HepG2 (cell line): ENCODE data around the gene ACBD6. TPM values are rescaled to one million over a fixed set of nuclear protein-coding genes. Genes with fewer than 3 reads are reported as not detected.

Experiments
- ATAC-seq: fragments of 200-7000 bp; cut with Tn5 transposase; 3 replicates; pipeline ENCODE4 v1.9.1; 2020; ENCODE audit warnings: mild to moderate bottlenecking, moderate library complexity
- BruUV-seq: library from RNA; stranded (reverse); fragments of 400-500 nt; replicated peaks from 2 replicates; lab custom pipeline; 2021; lab: Mats Ljungman, UMichigan
- CTCF ChIA-PET: fragments of 300-600 bp; formaldehyde crosslinking; extraction: SDS; loops from one replicate; lab custom pipeline; 2021; ENCODE audit warnings: low total read pairs, inconsistent platforms, low intra/inter-chr PET ratio; lab: Yijun Ruan, JAX
- POLR2A ChIA-PET: fragments of 350-600 bp; sonication (Branson Sonifier 250); formaldehyde crosslinking; loops from one replicate; lab custom pipeline; 2020; ENCODE audit warnings: antibody characterized with exemption, inconsistent platforms; lab: Yijun Ruan, JAX
- DNase-seq: peaks from one replicate; pipeline ENCODE4 v3.0.0-alpha.2; 2015; ENCODE audit warnings: low spot score
- FAIRE-seq: peaks from 3 replicates; lab custom pipeline; 2011; peaks lifted over from hg19 to GRCh38; lab: Jason Lieb, UNC
- H2AFZ ChIP-seq: one replicate; pipeline ENCODE4 v1.6.1; 2011; ENCODE audit warnings: low read length, inconsistent platforms
- H3K27ac ChIP-seq: fragments of 300-600 bp; 3 replicates; pipeline ENCODE4 v1.8.0; 2011; ENCODE audit warnings: mixed run types, mild to moderate bottlenecking, mixed read lengths, low read length, inconsistent platforms; ENCODE audit not compliant: insufficient read depth; ENCODE audit errors: extremely low read length
- H3K27me3 ChIP-seq, 2 experiments: fragments of 200-600 bp in 1 of 2; 2 replicates in 1 of 2; 3 replicates in 1 of 2; pipeline versions ENCODE4 v1.6.0 to v1.8.0; 2011; ENCODE audit warnings: low read length in 2 of 2, mild to moderate bottlenecking in 2 of 2, moderate library complexity in 2 of 2, inconsistent platforms in 1 of 2; ENCODE audit not compliant: insufficient read depth in 2 of 2, control insufficient read depth in 1 of 2
- H3K36me3 ChIP-seq, 2 experiments: fragments of 200-600 bp in 1 of 2; replicated peaks in 1 of 2; 2 replicates in 1 of 2; 3 replicates in 1 of 2; pipeline versions ENCODE4 v1.5.1 to v1.8.0; 2011; ENCODE audit warnings: low read length in 2 of 2, inconsistent platforms in 1 of 2; ENCODE audit not compliant: insufficient read depth in 2 of 2, control insufficient read depth in 1 of 2
- H3K4me1 ChIP-seq: 2 replicates; pipeline ENCODE4 v1.5.1; 2012; ENCODE audit warnings: low read length, inconsistent platforms; ENCODE audit not compliant: insufficient read depth
- H3K4me2 ChIP-seq: 2 replicates; pipeline ENCODE4 v1.6.0; 2011; ENCODE audit warnings: low read depth, low read length, inconsistent platforms
- H3K4me3 ChIP-seq, 3 experiments: fragments of 200-600 bp in 1 of 3; sonication (generic), shearing (Covaris generic) in 1 of 3; replicated peaks in 1 of 3; 2 replicates each; pipeline ENCODE4 v1.5.1; 2011 to 2016; ENCODE audit warnings: low read length in 3 of 3, inconsistent platforms in 2 of 3, low read depth in 2 of 3, mild to moderate bottlenecking in 2 of 3, control low read depth in 1 of 3, mixed read lengths in 1 of 3; ENCODE audit not compliant: insufficient read depth in 1 of 3
- H3K79me2 ChIP-seq: one replicate; pipeline ENCODE4 v1.6.1; 2011; ENCODE audit warnings: low read length, inconsistent platforms; ENCODE audit not compliant: insufficient read depth
- H3K9ac ChIP-seq: 2 replicates; pipeline ENCODE4 v1.6.0; 2011; ENCODE audit warnings: mild to moderate bottlenecking, low read depth, low read length, inconsistent platforms; ENCODE audit not compliant: insufficient read depth
- H3K9me3 ChIP-seq: 2 replicates; pipeline ENCODE4 v1.5.1; 2012; ENCODE audit warnings: mild to moderate bottlenecking, low read length
- H4K20me1 ChIP-seq: 2 replicates; pipeline ENCODE4 v1.6.0; 2011; ENCODE audit warnings: inconsistent platforms, mild to moderate bottlenecking, low read length, moderate library complexity; ENCODE audit not compliant: insufficient read depth
- ATF6 ChIP-seq: sonication (generic); formaldehyde crosslinking; conservative IDR thresholded peaks from 2 replicates; pipeline ENCODE4 v1.4.0; 2020; ENCODE audit warnings: missing genetic modification reagents
- FOSL2 ChIP-seq: sonication (generic); formaldehyde crosslinking; IDR thresholded peaks from 2 replicates; pipeline ENCODE4 v1.4.0; 2020; ENCODE audit warnings: missing genetic modification reagents
- GATA4 ChIP-seq: sonication (generic); IDR thresholded peaks from 2 replicates; pipeline ENCODE4 v1.6.1; 2016; ENCODE audit warnings: antibody characterized with exemption, low read depth, borderline replicate concordance
- HHEX ChIP-seq: IDR thresholded peaks from 2 replicates; pipeline ENCODE4 v1.6.1; 2016; ENCODE audit warnings: control low read depth
- HNRNPLL ChIP-seq: fragments of 200-400 bp; formaldehyde crosslinking; IDR thresholded peaks from 2 replicates; pipeline ENCODE4 v1.6.1; 2017; ENCODE audit warnings: mild to moderate bottlenecking, low read depth, low read length; ENCODE audit not compliant: poor library complexity, severe bottlenecking
- IKZF1 ChIP-seq: fragments of 450-650 bp; IDR thresholded peaks from 2 replicates; pipeline ENCODE4 v1.7.1; 2016
- IRX3 ChIP-seq: sonication (generic); formaldehyde crosslinking; IDR thresholded peaks from 2 replicates; pipeline ENCODE4 v1.8.1; 2023; ENCODE audit warnings: mild to moderate bottlenecking, low read depth, missing genetic modification reagents, borderline replicate concordance
- MAFK ChIP-seq, 2 experiments: IDR thresholded peaks in 1 of 2; conservative IDR thresholded peaks in 1 of 2; 2 replicates each; pipeline ENCODE4 v1.6.1; 2011; ENCODE audit warnings: improper control_type of control experiment in 2 of 2, low read length in 2 of 2
- MBNL3 ChIP-seq: fragments of 250-450 bp; sonication (Bioruptor Pico); conservative IDR thresholded peaks from 2 replicates; pipeline ENCODE4 v1.8.0; 2022; ENCODE audit warnings: mild to moderate bottlenecking, inconsistent platforms
- NAIF1 ChIP-seq: sonication (generic); formaldehyde crosslinking; IDR thresholded peaks from 2 replicates; pipeline ENCODE4 v1.5.0; 2020; ENCODE audit warnings: mild to moderate bottlenecking, missing genetic modification reagents, borderline replicate concordance
- NFYC ChIP-seq: IDR thresholded peaks from 2 replicates; pipeline ENCODE4 v1.6.1; 2016; ENCODE audit warnings: missing genetic modification reagents, missing compliant biosample characterization
- PRDM4 ChIP-seq: sonication (generic); formaldehyde crosslinking; IDR thresholded peaks from 2 replicates; pipeline ENCODE4 v1.9.0; 2021; ENCODE audit warnings: missing genetic modification reagents, borderline replicate concordance
- RFX1 ChIP-seq: fragments of 450-650 bp; IDR thresholded peaks from 2 replicates; pipeline ENCODE4 v1.6.1; 2017
- SCMH1 ChIP-seq: sonication (generic); formaldehyde crosslinking; IDR thresholded peaks from 2 replicates; pipeline ENCODE4 v1.9.0; 2021; ENCODE audit warnings: missing genetic modification reagents, mild to moderate bottlenecking, borderline replicate concordance
- ZBTB3 ChIP-seq: sonication (generic); formaldehyde crosslinking; IDR thresholded peaks from 2 replicates; pipeline ENCODE4 v1.4.0; 2020; ENCODE audit warnings: low read depth, mild to moderate bottlenecking, moderate library complexity, missing genetic modification reagents, borderline replicate concordance
- ZFP36L1 ChIP-seq: sonication (generic); formaldehyde crosslinking; IDR thresholded peaks from 2 replicates; pipeline ENCODE4 v1.8.0; 2022; ENCODE audit warnings: mild to moderate bottlenecking, missing genetic modification reagents, moderate library complexity
- ZFX ChIP-seq: sonication (generic); formaldehyde crosslinking; IDR thresholded peaks from 2 replicates; pipeline ENCODE4 v1.4.0; 2020; ENCODE audit warnings: mild to moderate bottlenecking, low read depth, missing genetic modification reagents, moderate library complexity
- ZNF12 ChIP-seq: sonication (generic); formaldehyde crosslinking; IDR thresholded peaks from 2 replicates; pipeline ENCODE4 v1.5.0; 2020; ENCODE audit warnings: missing genetic modification reagents
- ZNF326 ChIP-seq: sonication (generic); formaldehyde crosslinking; IDR thresholded peaks from 2 replicates; pipeline ENCODE4 v1.4.0; 2020; ENCODE audit warnings: missing genetic modification reagents, borderline replicate concordance
- ZNF335 ChIP-seq: sonication (generic); formaldehyde crosslinking; IDR thresholded peaks from 2 replicates; pipeline ENCODE4 v1.4.0; 2020; ENCODE audit warnings: missing genetic modification reagents
- ZNF572 ChIP-seq: sonication (generic); formaldehyde crosslinking; IDR thresholded peaks from 2 replicates; pipeline ENCODE4 v1.5.1; 2020; ENCODE audit warnings: mild to moderate bottlenecking, missing genetic modification reagents
- ZNF75D ChIP-seq: sonication (generic); formaldehyde crosslinking; IDR thresholded peaks from 2 replicates; pipeline ENCODE4 v1.8.1; 2023; ENCODE audit warnings: missing genetic modification reagents, mild to moderate bottlenecking, borderline replicate concordance
- ZNF788 ChIP-seq: sonication (generic); formaldehyde crosslinking; IDR thresholded peaks from 2 replicates; pipeline ENCODE4 v1.5.0; 2020; ENCODE audit warnings: mild to moderate bottlenecking, missing genetic modification reagents, borderline replicate concordance
- ZNF878 ChIP-seq: sonication (generic); formaldehyde crosslinking; IDR thresholded peaks from 2 replicates; pipeline ENCODE4 v1.8.1; 2023; ENCODE audit warnings: mild to moderate bottlenecking, missing genetic modification reagents, moderate library complexity
- WGBS: methylation state at CpG from one replicate; pipeline ENCODE4 v1.1.6; 2017; ENCODE audit warnings: low lambda C conversion rate; 5-methylcytosine and 5-hydroxymethylcytosine counted together
- in situ Hi-C: cut with HindIII; loops from 2 replicates; pipeline ENCODE4 v1.10.0; 2017; ENCODE audit warnings: low pct_unique_long_range_greater_than_20kb; ENCODE audit not compliant: extremely low pct_ligation_motif_present
- intact Hi-C: fragments of 100-400 bp; cut with micrococcal nuclease; formaldehyde crosslinking; loops from one replicate; pipeline ENCODE4 v1.10.0; 2022; ENCODE audit not compliant: unreplicated experiment
- polyA plus RNA-seq, 8 experiments: library from polyadenylated mRNA; depleted of rRNA in 3 of 8; stranded (reverse) in 7 of 8; unstranded in 1 of 8; fragments of >200 nt; fragmentation: Illumina TruSeq in 4 of 8; extraction: Trizol in 4 of 8; gene quantifications; 2 replicates each; pipeline versions ENCODE4 v1.2.1 to v1.2.3, GENCODE V29; 2011 to 2016; ENCODE audit warnings: low read depth in 4 of 8, missing spikeins in 1 of 8, mixed read lengths in 1 of 8; ENCODE audit not compliant: insufficient read depth in 1 of 8
- total RNA-seq, 5 experiments: library from RNA; depleted of rRNA; stranded (reverse); fragments of >200 nt; fragmentation: Illumina TruSeq; extraction: Trizol; gene quantifications; 2 replicates each; pipeline ENCODE4 v1.2.3, GENCODE V29; 2016; ENCODE audit warnings: low read depth in 1 of 5

The ACBD6 gene
- total and polyA plus RNA-seq, 2 of the 13 experiments (the other 11 are each of a cell fraction or from before 2014, with no cell fraction given) = 33.5 to 47.2 TPM

GRCh38 chr1:180250883-180251509 lies 251.4 kb downstream of the ACBD6 start:
- no peaks in the 10 kb centered on the region for H3K36me3 ChIP-seq
- in situ Hi-C loops (loop anchor here (5.0 kb wide), 2 partner anchors 166 to 226 kb away; no protein-coding TSS in a partner anchor), intact Hi-C loops (loop anchor here (5.0 kb wide), 1 partner anchor 231 kb away; no protein-coding TSS in a partner anchor)

GRCh38 chr1:180250499-180250770 lies 251.9 kb downstream of the ACBD6 start:
- no peak overlapping the region for H3K4me2 ChIP-seq
- H3K9me3 ChIP-seq = no peaks in the 10 kb centered on the region
- H3K27me3 ChIP-seq = peaks cover 0 to 4% of the 10 kb centered on the region in 2 experiments; a peak in 2 of 5 replicates
- POLR2A ChIA-PET = no interaction called here
- CTCF ChIA-PET = no interaction called here
- in situ Hi-C loops (loop anchor here (5.0 kb wide), 2 partner anchors 167 to 227 kb away; no protein-coding TSS in a partner anchor), intact Hi-C loops (loop anchor here (5.0 kb wide), 1 partner anchor 232 kb away; no protein-coding TSS in a partner anchor)
- H3K9ac ChIP-seq = no peak overlapping the region
- H2AFZ ChIP-seq = no peak overlapping the region
- FAIRE-seq (no peak), ATAC-seq (no peak), DNase-seq (no peak)
- H3K79me2 ChIP-seq = no peaks in the 10 kb centered on the region
- WGBS = 51% methylated on average over 4 of the region's 7 CpGs
- peaks cover 83% of the 10 kb centered on the region for H3K4me1 ChIP-seq
- no peaks in the 10 kb centered on the region for H4K20me1 ChIP-seq
- H3K36me3 ChIP-seq = no peaks in the 10 kb centered on the region
- H3K27ac ChIP-seq = no peak overlapping the region
- BruUV-seq = no TSS peak
- no peak overlapping the region for H3K4me3 ChIP-seq
- no peak for TF ChIP-seq PRDM4 (CRISPR knock-in tag)
- no peak for TF ChIP-seq ZNF12 (CRISPR knock-in tag)
- TF ChIP-seq HNRNPLL = no peak
- TF ChIP-seq ATF6 (CRISPR knock-in tag) = no peak
- no peak for TF ChIP-seq ZNF878 (CRISPR knock-in tag)
- no peak for TF ChIP-seq NAIF1 (CRISPR knock-in tag)
- TF ChIP-seq GATA4 = no peak
- TF ChIP-seq HHEX (CRISPR knock-in tag) = no peak

More at GRCh38 chr1:180250883-180251509, 251.4 kb downstream of the ACBD6 start:
- Histone ChIP-seq H3K27ac (no peak overlapping the region), H4K20me1 (no peaks in the 10 kb centered on the region), H3K4me3 (no peak overlapping the region), H3K9me3 (no peaks in the 10 kb centered on the region), H3K27me3 (peaks cover 0 to 6% of the 10 kb centered on the region in 2 experiments; a peak in 3 of 5 replicates), H2AFZ (no peak overlapping the region), H3K79me2 (no peaks in the 10 kb centered on the region), H3K9ac (no peak overlapping the region), H3K4me2 (no peak overlapping the region), H3K4me1 (peaks cover 83% of the 10 kb centered on the region)
- DNase-seq = no peak
- ChIA-PET CTCF (interaction anchor here (1.9 to 3.2 kb wide), 2 partner anchors 165 to 227 kb away, joined by 10 to 17 read pairs; no protein-coding TSS in a partner anchor), POLR2A (no interaction called here)
- no peak for TF ChIP-seq ZNF75D (CRISPR knock-in tag)
- TF ChIP-seq ZNF335 = no peak
- TF ChIP-seq NFYC (CRISPR knock-in tag) = no peak
- no peak for TF ChIP-seq ZFX (CRISPR knock-in tag)
- no peak for TF ChIP-seq ZNF572 (CRISPR knock-in tag)
- no peak for TF ChIP-seq IRX3
- TF ChIP-seq FOSL2 (CRISPR knock-in tag) = no peak
- no peak for TF ChIP-seq SCMH1 (CRISPR knock-in tag)
- no peak for TF ChIP-seq ZNF326 (CRISPR knock-in tag)
- no peak for TF ChIP-seq ZNF788 (CRISPR knock-in tag)
- no peak for TF ChIP-seq ZFP36L1
- no peak for TF ChIP-seq IKZF1
- TF ChIP-seq MAFK (conservative IDR thresholded peaks at IDR 0.05 in 1 of 2, IDR thresholded peaks at IDR 0.05 in 1 of 2; ENCODE audit: low read length in 2 of 2) = no peak
- no peak for TF ChIP-seq MBNL3
- no peak for TF ChIP-seq ZBTB3 (CRISPR knock-in tag)
- TF ChIP-seq RFX1 = no peak
- FAIRE-seq = no peak
- 59% methylated on average over 11 of the region's 16 CpGs for WGBS
- ATAC-seq = no peak
- BruUV-seq = no TSS peak
